AG04450 (cell line): ENCODE measurements around the gene SLCO2B1. TPM values are rescaled to one million over a fixed set of nuclear protein-coding genes. Genes with fewer than 3 reads are reported as not detected.

ENCODE experiments used
- CTCF ChIA-PET: fragments of 300-600, 350-600 bp; formaldehyde crosslinking; extraction: SDS; loops from one replicate; lab custom pipeline; 2022; ENCODE audit warnings: antibody characterized with exemption, inconsistent platforms; lab: Charles Lee
- POLR2A ChIA-PET: fragments of 350-600 bp; formaldehyde crosslinking; extraction: SDS; loops from one replicate; lab custom pipeline; 2021; ENCODE audit warnings: antibody characterized with exemption, inconsistent platforms; lab: Yijun Ruan, JAX
- DNase-seq: peaks from one replicate; pipeline ENCODE4 v3.0.0-alpha.2; 2011; ENCODE audit warnings: low read depth, low spot score
- H3K27ac ChIP-seq: one replicate; pipeline ENCODE4 v1.5.1; 2012; ENCODE audit warnings: low read depth, low read length, control low read depth
- H3K27me3 ChIP-seq: one replicate; pipeline ENCODE4 v1.6.0; 2012; ENCODE audit warnings: low read length; ENCODE audit not compliant: control insufficient read depth, insufficient read depth
- H3K4me3 ChIP-seq: 2 replicates; pipeline ENCODE4 v1.5.1; 2011; ENCODE audit warnings: mild to moderate bottlenecking, low read depth, low read length, control low read depth
- H3K9me3 ChIP-seq: 2 replicates; pipeline ENCODE4 v1.5.1; 2012; ENCODE audit warnings: low read length; ENCODE audit not compliant: control insufficient read depth, insufficient read depth
- CTCF ChIP-seq: IDR thresholded peaks from 2 replicates; pipeline ENCODE4 v1.5.1; 2011; ENCODE audit warnings: low read depth, low read length, control low read depth, inconsistent platforms
- polyA plus RNA-seq: library from polyadenylated mRNA; depleted of rRNA; stranded (reverse); fragments of >200 nt; gene quantifications from 2 replicates; pipeline ENCODE4 v1.2.3, GENCODE V29; 2011

SLCO2B1 gene
- polyA plus RNA-seq, 1 experiment, result not detected

- no peak for DNase-seq
- peaks cover 49% of the 10 kb centered on the region for H3K27me3 ChIP-seq
- ChIA-PET POLR2A (no interaction called here), CTCF (interaction anchor here (1.6 kb wide), 1 partner anchor 45 kb away, joined by 4 read pairs; no protein-coding TSS in a partner anchor)
- H3K4me3 ChIP-seq, result no peak overlapping the region
- no peak overlapping the region for H3K27ac ChIP-seq
- peaks cover 7% of the 10 kb centered on the region; the same call in 1 of the 2 replicates for H3K9me3 ChIP-seq
- no peak for TF ChIP-seq CTCF
These were observed 9.4 kb downstream of the SLCO2B1 start for GRCh38 chr11:75160220-75160757.

GRCh38 chr11:75160880-75161279 lies 10.0 kb downstream of the SLCO2B1 start:
- ChIA-PET CTCF (interaction anchor here (1.6 kb wide), 1 partner anchor 44 kb away, joined by 4 read pairs; no protein-coding TSS in a partner anchor), POLR2A (no interaction called here)
- no peak for TF ChIP-seq CTCF
- no peak for DNase-seq
- peaks cover 7% of the 10 kb centered on the region; the same call in 1 of the 2 replicates for H3K9me3 ChIP-seq
- H3K4me3 ChIP-seq, result no peak overlapping the region
- H3K27me3 ChIP-seq, result peaks cover 48% of the 10 kb centered on the region
- H3K27ac ChIP-seq, result no peak overlapping the region

GRCh38 chr11:75161506-75162095 lies 10.7 kb downstream of the SLCO2B1 start:
- POLR2A ChIA-PET, result no interaction called here
- TF ChIP-seq CTCF, result no peak

GRCh38 chr11:75162954-75163353 lies 12.0 kb downstream of the SLCO2B1 start:
- no peak for TF ChIP-seq CTCF
- Histone ChIP-seq H3K9me3 (peaks cover 7% of the 10 kb centered on the region; the same call in 1 of the 2 replicates), H3K27me3 (peaks cover 56% of the 10 kb centered on the region), H3K27ac (no peak overlapping the region), H3K4me3 (no peak overlapping the region)
- CTCF ChIA-PET, result no interaction called here
- DNase-seq, result no peak
- POLR2A ChIA-PET, result no interaction called here

More at GRCh38 chr11:75161506-75162095, 10.7 kb downstream of the SLCO2B1 start:
- Histone ChIP-seq H3K27ac (no peak overlapping the region), H3K9me3 (peaks cover 7% of the 10 kb centered on the region; the same call in 1 of the 2 replicates), H3K4me3 (no peak overlapping the region), H3K27me3 (peaks cover 49% of the 10 kb centered on the region)
- CTCF ChIA-PET, result no interaction called here
- no peak for DNase-seq
